ENCODE data around the gene TNS1.
A peak's percentile ranks its signal among the peaks of the same experiment; 100 is the strongest.
"Not testable (repeated sequence)": the region's sequence is repeated elsewhere in the genome, so short reads cannot be mapped to it uniquely, and the experiment has no call there.

TNS1 gene

GRCh38 chr2:218002845-218003180 lies at the start of gene TNS1:
Gene TNS1 (minus strand): TSS chr2:218002995. CDS start chr2:218002872, 123 bp downstream.
- DNase-seq, result no peak

- DNase-seq, result no peak
These were observed 49.1 kb upstream of the TNS1 start for GRCh38 chr2:218051903-218052302.

DNA sequence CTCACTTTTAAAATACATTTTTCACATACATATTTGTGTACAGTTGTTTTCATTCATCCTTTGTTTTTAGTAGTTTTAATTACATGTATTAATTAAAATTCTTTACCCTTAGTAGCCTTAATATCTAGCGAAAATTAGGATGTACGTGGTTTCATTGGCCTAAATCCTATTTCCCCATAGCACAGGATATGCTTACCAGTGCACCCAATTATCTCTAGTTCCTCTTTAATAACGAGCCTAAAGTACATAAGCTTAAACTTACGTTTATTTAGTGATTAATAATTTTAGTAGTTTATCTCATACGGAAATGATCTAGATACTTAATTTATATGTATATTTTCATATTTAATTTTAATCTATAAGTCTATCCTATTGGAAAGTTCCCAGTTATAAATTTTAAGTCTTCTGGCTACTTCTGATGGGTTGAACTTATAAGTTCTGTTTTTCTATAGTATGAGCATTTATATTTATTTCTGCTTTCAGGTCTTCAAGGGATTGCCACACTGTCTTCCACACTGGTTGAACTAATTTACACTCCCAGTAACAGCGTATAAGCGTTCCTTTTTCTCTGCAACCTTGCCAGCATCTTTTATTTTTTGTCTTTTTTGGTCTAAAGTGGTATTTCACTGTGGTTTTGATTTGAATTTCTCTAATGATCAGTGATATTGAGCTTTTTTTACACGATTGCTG lies 44.9 kb upstream of the TNS1 start:
- DNase-seq, result peak; percentile 79

DNA sequence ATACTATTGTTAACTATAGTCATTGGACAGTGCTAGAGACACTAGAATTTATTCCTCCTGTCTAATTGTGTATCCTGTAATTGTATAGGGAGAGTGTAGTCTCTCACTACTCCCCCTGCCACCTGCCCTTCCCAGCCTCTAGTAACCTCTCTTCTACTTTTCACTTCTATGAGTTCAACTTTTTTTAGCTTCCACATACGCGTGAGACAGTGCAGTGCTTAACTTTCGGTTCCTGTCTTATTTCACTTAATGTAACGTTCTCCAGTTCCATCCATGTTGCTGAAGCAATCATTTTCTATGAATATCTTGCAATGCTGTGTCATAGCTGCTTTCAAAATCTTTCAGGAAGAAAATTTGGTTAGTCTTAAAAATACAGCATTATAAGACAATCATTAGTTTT lies 43.4 kb upstream of the TNS1 start:
- DNase-seq, result peak; percentile 98

DNA sequence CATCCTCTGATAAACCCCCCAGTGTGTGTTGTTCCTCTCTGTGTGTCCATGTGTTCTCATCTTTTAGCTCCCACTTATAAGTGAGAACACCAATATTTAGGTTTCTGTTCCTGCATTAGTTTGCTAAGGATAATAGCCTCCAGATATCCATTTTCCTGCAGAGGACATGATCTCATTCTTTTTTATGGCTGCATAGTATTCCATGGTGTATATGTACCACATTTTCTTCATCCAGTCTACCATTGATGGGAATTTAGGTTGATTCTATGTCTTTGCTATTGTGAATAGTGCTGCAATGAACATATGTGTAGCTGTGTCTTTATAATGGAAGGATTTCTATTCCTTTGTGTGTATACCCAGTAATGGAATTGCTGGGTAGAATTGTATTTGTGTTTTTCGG lies 41.8 kb upstream of the TNS1 start:
- DNase-seq, result not testable (repeated sequence)

- no peak for DNase-seq
These were observed 40.9 kb upstream of the TNS1 start for GRCh38 chr2:218043701-218044109.

- no peak for DNase-seq
These were observed 40.3 kb upstream of the TNS1 start for GRCh38 chr2:218043100-218043499.

DNA sequence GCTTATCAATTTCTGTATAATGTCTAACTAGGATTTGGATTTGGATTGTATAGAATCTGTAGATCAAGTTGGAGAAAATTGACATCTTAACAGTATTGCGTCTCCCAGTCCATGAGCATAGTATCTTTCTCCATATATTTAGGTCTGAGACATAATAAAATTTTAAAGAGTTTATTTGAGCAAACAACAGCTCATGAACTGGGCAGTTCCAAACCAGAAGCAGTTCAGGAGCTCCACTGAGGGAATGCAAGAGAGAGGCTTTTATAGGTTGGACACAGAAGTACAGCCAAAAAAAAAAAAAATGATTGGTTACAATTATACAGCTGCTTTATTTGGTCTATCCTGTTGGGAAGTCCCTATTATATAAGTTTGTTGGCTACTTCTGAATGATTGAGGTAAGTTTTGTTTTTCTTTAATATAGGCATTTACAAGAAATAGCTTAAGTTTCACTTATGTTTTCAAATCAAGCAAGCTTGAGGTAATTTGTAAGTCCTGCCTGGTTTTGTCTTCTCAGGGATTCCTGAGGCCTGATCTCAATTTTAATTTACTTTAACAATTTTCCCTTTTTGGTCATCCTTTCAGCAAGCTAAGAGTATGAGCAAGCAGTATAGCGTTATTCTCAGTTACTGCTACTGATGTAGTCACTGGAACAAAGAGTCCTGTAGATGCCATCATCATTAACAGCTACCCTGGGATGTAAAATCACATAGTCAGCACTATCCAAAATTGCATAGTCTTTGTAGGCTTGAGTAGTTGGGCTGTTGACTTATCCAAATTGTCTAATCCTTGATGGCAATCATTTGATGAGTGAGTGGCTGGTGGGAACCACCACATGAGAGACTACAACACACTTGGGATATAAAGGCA lies 38.7 kb upstream of the TNS1 start:
- no peak for DNase-seq

DNA sequence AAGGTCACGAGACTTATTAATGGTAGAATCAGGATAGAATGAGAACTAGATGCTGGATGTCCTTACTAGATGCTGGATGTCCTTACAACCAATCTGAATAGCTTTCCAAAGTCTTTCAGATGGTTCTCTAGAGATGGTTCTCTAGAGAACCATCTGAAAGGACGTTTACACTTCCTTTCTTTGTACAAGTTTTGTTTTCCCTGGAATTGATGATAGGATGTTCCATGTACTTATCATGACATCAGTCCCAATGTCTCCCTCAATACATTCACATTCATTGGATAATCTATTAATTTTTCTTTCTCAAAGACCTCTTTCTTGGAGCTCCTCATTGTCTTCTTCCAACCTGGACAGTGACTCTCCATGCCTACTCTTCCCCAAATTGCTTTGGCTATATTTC lies 38.1 kb upstream of the TNS1 start:
- no peak for DNase-seq

- DNase-seq, result no peak
These were observed 36.4 kb upstream of the TNS1 start for GRCh38 chr2:218039171-218039570.

GRCh38 chr2:218036371-218036770 lies 33.6 kb upstream of the TNS1 start:
- peak; percentile 73 for DNase-seq

- DNase-seq, result no peak
These were observed 32.8 kb upstream of the TNS1 start for GRCh38 chr2:218035463-218036100.

GRCh38 chr2:218034497-218035213 lies 31.9 kb upstream of the TNS1 start:
- DNase-seq, result peak; percentile 73

- DNase-seq, result peak; percentile 57
These were observed 31.0 kb upstream of the TNS1 start for GRCh38 chr2:218033590-218034496.

DNA sequence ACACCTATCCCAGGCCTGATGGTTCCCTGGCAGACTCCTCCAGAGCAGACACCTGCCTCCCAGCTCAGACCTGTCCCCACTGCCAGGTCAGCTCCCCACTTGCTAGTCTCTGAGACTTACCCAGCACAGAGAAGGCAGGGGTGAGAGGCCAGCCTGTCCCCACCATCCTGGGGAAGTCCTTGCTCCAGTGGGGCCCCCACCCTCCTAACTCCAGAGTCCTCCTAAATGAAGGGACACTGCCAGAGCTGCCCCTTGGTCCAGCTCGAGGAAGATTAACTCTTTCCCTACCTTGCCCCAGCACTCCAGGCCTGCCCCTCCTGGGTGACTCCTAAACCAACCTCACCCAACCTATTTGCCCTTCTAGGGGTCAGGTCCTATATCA lies 30.4 kb upstream of the TNS1 start:
- DNase-seq, result no peak

GRCh38 chr2:218032336-218033171 lies 29.8 kb upstream of the TNS1 start:
- DNase-seq, result no peak

- DNase-seq, result no peak
These were observed 29.0 kb upstream of the TNS1 start for GRCh38 chr2:218031771-218032257.

DNA sequence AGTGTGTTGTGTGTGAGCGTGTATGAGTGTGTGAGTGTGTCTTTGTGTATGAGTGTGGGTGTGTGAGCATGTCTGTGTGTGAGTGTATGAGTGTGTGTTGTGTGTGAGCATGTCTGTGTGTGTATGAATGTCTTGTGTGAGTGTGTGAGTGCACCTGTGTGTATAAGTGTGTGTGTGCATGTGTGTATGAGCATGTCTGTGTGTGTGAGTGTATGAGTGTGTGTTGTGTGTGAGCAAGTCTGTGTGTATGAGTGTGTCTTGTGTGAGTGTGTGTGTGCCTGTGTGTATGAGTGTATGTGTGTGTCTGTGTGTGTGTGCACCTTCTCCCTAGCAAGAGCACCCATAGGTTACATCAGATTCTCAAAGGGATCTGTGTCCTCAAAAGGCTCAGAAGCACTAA lies 28.5 kb upstream of the TNS1 start:
- no peak for DNase-seq

GRCh38 chr2:218030409-218031195 lies 27.8 kb upstream of the TNS1 start:
- no peak for DNase-seq

Data from MV-4-11 (cell line).